ENCODE results near the gene EMD. TPM values are rescaled to one million over a fixed set of nuclear protein-coding genes. Genes with fewer than 3 reads are reported as not detected.

Gene EMD
- total and polyA plus RNA-seq, 2 of the 13 experiments (the other 11 are each of a cell fraction or from before 2014, with no cell fraction given) = 14.5 to 14.9 TPM

DNA sequence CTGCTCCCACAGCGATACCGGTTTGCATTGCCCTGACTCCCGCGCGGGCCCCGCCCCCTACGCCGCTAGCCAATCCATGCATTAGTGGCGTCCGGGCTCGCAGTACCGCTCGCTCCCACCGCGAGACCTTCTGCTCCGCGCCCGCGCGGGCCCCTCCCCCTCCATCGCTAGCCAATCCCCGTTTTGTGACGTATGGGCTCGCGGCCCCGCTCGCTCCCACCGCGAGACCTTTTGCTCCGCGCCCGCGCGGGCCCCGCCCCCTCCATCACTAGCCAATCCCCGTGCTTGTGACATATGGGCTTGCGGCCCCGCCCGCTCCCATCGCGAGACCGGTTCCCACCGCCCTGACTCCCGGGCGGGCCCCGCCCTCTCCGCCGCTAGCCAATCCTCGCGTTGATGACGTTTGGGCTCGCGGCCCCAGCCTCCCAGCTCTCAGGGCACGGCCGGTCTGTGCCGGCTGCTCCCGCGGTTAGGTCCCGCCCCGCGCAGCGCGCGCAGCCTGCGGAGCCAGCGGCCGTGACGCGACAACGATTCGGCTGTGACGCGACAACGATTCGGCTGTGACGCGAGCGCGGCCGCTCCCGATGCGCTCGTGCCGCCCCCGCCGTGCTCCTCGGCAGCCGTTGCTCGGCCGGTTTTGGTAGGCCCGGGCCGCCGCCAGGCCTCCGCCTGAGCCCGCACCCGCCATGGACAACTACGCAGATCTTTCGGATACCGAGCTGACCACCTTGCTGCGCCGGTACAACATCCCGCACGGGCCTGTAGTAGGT lies at the start of gene EMD (continued):
- TF ChIP-seq KLF6 (CRISPR knock-in tag; IDR thresholded peaks at IDR 0.05) (no peak), SP4 (CRISPR knock-in tag; IDR thresholded peaks at IDR 0.05) (peak; percentile 88), MIER2 (CRISPR knock-in tag; IDR thresholded peaks at IDR 0.05) (no peak), ATM (IDR thresholded peaks at IDR 0.05; ENCODE audit: borderline replicate concordance) (no peak), STAG1 (CRISPR knock-in tag; IDR thresholded peaks at IDR 0.05) (no peak), ZC3H4 (CRISPR knock-in tag; IDR thresholded peaks at IDR 0.05; ENCODE audit: borderline replicate concordance) (no peak), CBX1 (IDR thresholded peaks at IDR 0.05; ENCODE audit: low read depth) (no peak), NRL (CRISPR knock-in tag; IDR thresholded peaks at IDR 0.05; ENCODE audit: borderline replicate concordance) (no peak), ERF (CRISPR knock-in tag; IDR thresholded peaks at IDR 0.05) (peak; percentile 10; the same call in 1 of the 2 replicates), SIN3A (IDR thresholded peaks at IDR 0.05; ENCODE audit: borderline replicate concordance, low read depth, low read length) (0 out of 2 replicates have a peak, but pooled peaks have one; percentile 47), ZNF775 (CRISPR knock-in tag; IDR thresholded peaks at IDR 0.05; ENCODE audit: borderline replicate concordance) (no peak), CREB3 (CRISPR knock-in tag; IDR thresholded peaks at IDR 0.05) (no peak), ZNF704 (CRISPR knock-in tag; IDR thresholded peaks at IDR 0.05; ENCODE audit: borderline replicate concordance) (no peak), KAT2B (IDR thresholded peaks at IDR 0.05; ENCODE audit: borderline replicate concordance, low read depth, low read length) (no peak), ZNF773 (CRISPR knock-in tag; IDR thresholded peaks at IDR 0.05; ENCODE audit: borderline replicate concordance) (no peak), MATR3 (CRISPR knock-in tag; IDR thresholded peaks at IDR 0.05) (no peak), ZNF747 (CRISPR knock-in tag; IDR thresholded peaks at IDR 0.05; ENCODE audit: borderline replicate concordance) (no peak), AGO1 (IDR thresholded peaks at IDR 0.05; ENCODE audit: low read depth, low read length, poor library complexity, severe bottlenecking) (no peak)
- TF ChIP-seq, protein P1, sequence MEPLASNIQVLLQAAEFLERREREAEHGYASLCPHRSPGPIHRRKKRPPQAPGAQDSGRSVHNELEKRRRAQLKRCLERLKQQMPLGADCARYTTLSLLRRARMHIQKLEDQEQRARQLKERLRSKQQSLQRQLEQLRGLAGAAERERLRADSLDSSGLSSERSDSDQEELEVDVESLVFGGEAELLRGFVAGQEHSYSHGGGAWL (CRISPR knock-in tag; IDR thresholded peaks at IDR 0.05) = no peak
- TF ChIP-seq, protein P2, sequence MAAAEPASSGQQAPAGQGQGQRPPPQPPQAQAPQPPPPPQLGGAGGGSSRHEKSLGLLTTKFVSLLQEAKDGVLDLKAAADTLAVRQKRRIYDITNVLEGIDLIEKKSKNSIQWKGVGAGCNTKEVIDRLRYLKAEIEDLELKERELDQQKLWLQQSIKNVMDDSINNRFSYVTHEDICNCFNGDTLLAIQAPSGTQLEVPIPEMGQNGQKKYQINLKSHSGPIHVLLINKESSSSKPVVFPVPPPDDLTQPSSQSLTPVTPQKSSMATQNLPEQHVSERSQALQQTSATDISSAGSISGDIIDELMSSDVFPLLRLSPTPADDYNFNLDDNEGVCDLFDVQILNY (CRISPR knock-in tag; conservative IDR thresholded peaks at IDR 0.05) = no peak
